HG02970 (cell line): Measurements from ENCODE around the gene AKR1C1.
"Not testable (repeated sequence)": the region's sequence is repeated elsewhere in the genome, so short reads cannot be mapped to it uniquely, and the experiment has no call there.

Experiments used
- ATAC-seq: cut with Tn5 transposase; IDR thresholded peaks from one replicate; pipeline ENCODE4 v1.9.1; 2021; ENCODE audit warnings: mild to moderate bottlenecking, moderate library complexity, moderate number of reproducible peaks; ENCODE audit not compliant: unreplicated experiment, low FRiP score

AKR1C1 gene

DNA sequence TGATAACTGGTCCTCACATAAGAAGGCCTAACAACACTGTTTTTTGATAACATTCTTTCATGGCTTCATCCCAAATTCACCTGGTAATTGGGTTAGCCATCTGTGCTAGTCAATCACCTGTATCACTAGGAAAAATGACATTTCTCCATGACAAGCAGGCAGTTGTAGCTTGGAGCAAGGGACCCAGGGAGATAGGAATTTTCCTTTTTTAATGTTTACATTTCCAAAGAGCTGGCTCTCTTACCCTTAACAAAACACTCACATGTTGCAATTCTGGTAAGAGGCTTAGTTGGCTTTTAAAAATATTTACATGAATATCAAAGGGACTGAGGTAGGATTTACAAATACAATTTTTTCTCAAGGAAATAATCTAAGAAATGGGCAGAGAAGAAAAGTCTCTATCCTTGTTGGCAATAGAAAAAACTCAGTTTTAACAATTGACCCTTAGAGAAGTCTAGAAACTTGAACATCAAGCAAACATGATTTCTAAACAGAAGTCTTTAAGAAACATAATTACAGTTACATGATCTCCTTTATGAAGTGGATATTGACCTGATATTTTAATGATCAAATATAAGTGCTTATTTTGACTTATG is 16.1 kb upstream of the AKR1C1 start:
- ATAC-seq, result no peak

GRCh38 chr10:4947635-4948596 is 15.3 kb upstream of the AKR1C1 start:
- ATAC-seq, result no peak

GRCh38 chr10:4951512-4952162 is 11.6 kb upstream of the AKR1C1 start:
- ATAC-seq, result not testable (repeated sequence)

DNA sequence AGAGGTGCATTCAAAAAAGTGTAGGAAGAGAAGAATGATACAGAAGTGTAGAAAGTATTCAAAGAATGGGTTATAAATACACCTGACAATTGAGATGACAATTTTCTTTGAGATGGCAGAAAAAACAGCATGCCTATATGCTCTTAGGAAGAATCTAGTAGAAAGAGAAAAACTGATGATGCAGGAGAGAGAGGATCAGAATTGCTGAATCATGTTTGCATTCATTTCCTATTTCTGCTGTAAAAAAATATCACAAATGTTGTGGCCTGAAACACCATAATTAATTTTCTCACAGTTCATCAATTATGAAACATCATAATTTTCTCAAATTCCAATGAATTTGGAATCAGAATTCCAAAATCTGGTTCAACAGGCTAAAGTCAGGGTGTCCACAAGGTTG is 9.8 kb upstream of the AKR1C1 start:
- no peak for ATAC-seq

DNA sequence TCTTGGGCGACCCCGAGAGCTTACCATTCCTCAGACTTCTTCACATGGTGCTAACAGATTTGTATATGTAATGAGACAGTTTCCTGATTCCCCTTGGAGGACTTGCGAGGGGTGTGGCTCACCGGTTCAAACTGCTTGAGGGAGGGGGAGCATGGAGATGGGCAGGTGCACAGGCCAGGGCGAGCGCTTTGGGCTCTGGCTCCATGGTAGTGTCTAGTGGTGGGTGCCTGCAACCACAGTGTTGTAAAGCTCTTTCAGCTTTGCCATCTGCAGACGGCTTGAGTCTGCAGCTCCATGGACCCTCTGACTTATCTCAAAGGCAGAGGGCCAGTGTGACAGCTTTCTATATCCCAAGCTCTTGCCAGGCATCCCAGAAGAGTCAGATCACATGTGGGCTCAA is 7.1 kb upstream of the AKR1C1 start:
- ATAC-seq, result not testable (repeated sequence)

- ATAC-seq, result not testable (repeated sequence)
Measured at GRCh38 chr10:4956955-4957645, 6.1 kb upstream of the AKR1C1 start.

GRCh38 chr10:4961558-4961957 is 1.7 kb upstream of the AKR1C1 start:
- ATAC-seq, result not testable (repeated sequence)

GRCh38 chr10:4962308-4962707 is 907 bp upstream of the AKR1C1 start:
- ATAC-seq, result not testable (repeated sequence)

GRCh38 chr10:4963815-4964154 is 570 bp downstream of the AKR1C1 start:
- ATAC-seq, result not testable (repeated sequence)

GRCh38 chr10:4965763-4966162 is 2.5 kb downstream of the AKR1C1 start:
- not testable (repeated sequence) for ATAC-seq

DNA sequence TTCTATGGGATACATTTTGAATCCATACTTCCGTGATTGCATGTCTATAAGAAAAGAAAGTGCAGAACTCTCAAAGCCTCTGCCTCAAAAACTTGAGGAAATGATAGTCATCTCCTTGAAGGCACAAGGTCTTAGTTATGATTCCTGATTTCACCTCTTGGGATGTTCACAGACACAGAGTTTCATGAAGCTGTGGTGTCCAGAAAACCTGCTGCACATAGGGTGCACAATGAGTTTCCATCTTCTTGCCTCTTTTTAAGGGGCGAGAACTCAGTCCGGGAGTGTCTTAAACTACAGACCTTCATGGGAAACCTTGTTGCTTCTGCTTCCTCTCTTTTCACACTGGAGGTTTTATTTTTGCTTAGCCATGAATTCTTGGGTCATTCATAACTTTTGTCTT is 4.0 kb downstream of the AKR1C1 start:
- ATAC-seq, result not testable (repeated sequence)

DNA sequence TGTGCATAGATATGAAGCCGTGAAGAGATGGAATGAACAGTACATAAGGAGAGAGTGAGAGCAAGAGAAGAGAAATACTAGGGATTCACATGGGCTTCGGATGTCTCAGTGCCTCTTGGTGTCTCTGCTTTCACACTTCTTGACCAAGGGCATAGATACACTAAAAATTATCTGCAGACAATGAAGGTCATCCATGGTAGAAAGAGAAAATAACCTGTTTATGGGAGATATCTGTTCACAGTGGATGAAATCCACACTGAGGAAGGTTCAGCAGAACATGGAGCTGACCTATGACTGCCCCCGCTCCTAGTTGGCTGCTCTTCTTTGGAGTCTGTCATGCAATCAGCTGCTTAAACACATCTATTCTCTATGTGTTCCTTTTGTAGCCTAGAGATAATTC is 6.1 kb downstream of the AKR1C1 start:
- ATAC-seq, result not testable (repeated sequence)

DNA sequence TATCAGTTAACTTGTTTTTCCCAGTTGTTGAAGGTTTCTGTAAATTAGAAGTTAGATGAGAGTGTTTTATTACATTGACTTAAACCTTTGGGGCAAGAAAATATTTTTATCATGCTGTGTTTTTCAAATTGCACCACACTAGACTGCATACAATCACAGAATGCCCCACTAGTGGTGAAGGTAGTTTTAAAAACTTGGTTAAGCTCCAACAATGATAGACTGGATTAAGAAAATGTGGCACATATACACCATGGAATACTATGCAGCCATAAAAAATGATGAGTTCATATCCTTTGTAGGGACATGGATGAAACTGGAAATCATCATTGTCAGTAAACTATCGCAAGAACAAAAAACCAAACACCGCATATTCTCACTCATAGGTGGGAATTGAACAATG is 7.1 kb downstream of the AKR1C1 start:
- ATAC-seq, result not testable (repeated sequence)

DNA sequence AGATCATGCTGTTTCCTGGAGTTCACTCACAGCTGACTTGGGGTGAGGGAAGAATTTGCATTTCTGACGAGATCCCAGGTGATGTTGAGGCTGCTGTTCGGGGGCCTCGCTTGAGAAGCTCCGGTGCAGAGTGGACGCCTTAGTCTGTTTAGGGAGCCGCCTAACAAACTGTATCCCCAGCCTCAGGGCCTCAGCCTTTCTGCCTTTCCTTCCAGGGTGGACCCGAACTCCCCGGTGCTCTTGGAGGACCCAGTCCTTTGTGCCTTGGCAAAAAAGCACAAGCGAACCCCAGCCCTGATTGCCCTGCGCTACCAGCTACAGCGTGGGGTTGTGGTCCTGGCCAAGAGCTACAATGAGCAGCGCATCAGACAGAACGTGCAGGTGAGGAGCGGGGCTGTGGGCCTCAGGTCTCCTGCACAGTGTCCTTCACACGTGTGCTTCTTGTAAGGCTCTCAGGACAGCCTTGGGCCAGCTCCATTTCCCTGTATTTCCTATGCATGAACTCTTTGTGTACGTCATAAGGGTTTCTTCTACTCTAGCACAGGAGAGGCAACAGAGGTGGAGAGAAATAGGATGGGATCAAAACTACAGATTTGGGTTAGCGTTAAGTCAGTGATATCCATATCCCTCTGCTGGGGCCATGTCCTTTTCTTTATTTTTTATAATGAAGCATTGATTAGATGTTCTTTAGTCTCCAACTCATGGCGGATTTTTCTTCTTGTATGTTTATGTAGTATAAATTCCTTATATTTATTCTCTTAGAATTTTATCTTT is 9.3 kb downstream of the AKR1C1 start:
- ATAC-seq, result not testable (repeated sequence)

DNA sequence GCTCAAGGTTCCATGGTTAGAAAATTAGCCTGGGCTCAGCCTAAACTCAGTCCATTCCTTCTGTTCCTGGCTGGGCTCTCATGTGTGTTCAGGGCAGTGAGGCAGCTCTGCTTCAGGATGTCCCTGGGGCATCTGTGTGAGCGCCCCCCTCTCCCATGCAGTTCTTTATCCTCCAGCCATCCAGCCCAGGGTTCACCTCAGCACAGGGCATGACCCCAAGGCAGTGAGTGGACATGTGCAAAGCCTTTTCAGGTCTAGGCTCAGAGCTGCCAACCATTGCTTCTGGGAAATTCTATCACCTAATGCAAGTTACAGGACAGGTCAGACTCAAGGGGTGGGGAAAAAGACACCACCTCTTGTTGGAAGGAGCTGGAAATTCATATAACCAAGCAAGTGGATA is 10.1 kb downstream of the AKR1C1 start:
- ATAC-seq, result not testable (repeated sequence)

GRCh38 chr10:4974400-4974799 is 11.2 kb downstream of the AKR1C1 start:
- ATAC-seq, result not testable (repeated sequence)

DNA sequence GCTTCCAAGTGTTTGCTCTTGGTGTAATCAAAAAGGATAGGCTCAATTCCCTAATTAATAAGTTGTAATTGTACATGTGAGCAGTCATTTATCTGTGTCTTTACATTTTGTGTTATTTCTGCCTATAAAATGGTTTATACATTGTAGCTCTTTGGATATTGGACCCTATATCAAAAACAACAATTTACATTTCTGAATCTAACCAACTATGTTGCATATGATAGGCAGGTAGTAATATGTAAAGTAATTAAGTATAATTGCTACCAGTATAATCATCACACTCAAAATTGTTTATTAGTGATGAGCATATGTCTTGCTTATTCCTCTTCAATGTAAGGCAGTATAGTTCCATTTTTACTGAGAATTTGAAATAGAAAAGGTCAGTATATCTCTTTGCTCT is 13.8 kb downstream of the AKR1C1 start:
- no peak for ATAC-seq

DNA sequence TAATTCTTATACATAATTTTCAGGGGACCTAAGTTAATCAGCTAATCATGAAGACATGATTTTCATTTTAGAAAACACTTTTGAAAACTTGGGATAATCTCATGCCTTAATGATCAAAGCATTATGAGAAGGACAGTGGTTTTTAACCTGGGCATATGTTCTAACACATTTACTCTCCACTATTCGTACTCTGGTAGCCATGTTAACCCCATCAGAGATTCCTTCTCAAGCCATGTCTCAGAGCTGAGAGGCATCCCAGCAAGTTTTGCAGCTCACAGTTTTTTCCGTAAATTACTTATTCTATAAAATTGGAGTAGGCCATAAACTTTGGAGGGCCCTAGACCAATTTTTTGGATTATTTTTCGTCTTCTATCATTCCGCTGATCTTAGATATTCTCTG is 15.7 kb downstream of the AKR1C1 start:
- ATAC-seq, result no peak

DNA sequence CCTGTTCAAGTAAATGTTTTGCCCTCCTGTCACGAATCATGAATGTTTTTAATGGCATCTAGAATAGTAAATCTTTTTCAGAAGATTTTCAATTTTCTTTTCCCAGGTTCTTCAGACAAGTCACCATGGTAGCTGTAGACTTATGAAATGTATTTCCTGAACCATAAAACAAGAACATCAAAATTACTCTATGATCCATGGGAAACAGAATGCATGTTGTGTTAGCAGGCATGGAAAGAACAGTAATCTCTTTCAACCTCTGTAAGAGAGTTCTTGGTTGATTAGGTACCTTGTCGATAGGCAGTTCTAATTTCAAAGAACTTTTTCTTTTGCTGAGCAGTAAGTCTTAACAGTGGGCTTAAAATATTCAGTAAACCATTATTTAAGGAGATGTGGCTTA is 17.6 kb downstream of the AKR1C1 start:
- ATAC-seq, result no peak
